ENCODE measurements around the gene GTPBP2. TPM values are rescaled to one million over a fixed set of nuclear protein-coding genes. Genes with fewer than 3 reads are reported as not detected.

The GTPBP2 gene
- polyA plus RNA-seq (2012; ENCODE audit: missing spikeins), result 39.3 TPM

- peak; percentile 92 for FAIRE-seq
- TF ChIP-seq TAF1 (IDR thresholded peaks at IDR 0.05; ENCODE audit: borderline replicate concordance, low read depth, low read length) (no peak), POLR2AphosphoS5 (IDR thresholded peaks at IDR 0.05; ENCODE audit: low read depth, low read length) (no peak), POLR2A (IDR thresholded peaks at IDR 0.05; ENCODE audit: low read depth, low read length) (no peak; the same call in 1 of the 2 replicates)
- DNase-seq (ENCODE audit: insufficient read length), result peak; percentile 91
These were observed at the start of gene GTPBP2 for GRCh38 chr6:43629104-43629504. Gene GTPBP2, minus strand, starts transcription at chr6:43629264. Its CDS starts 102 bp downstream, at chr6:43629162.

GRCh38 chr6:43678341-43678740 is 49.3 kb upstream of the GTPBP2 start:
- DNase-seq (ENCODE audit: insufficient read length) (no peak), FAIRE-seq (no peak)
- TF ChIP-seq TAF1 (IDR thresholded peaks at IDR 0.05; ENCODE audit: borderline replicate concordance, low read depth, low read length), result no peak
- TF ChIP-seq POLR2AphosphoS5 (IDR thresholded peaks at IDR 0.05; ENCODE audit: low read depth, low read length), result no peak
- TF ChIP-seq POLR2A (IDR thresholded peaks at IDR 0.05; ENCODE audit: low read depth, low read length), result no peak

GRCh38 chr6:43677759-43678158 is 48.7 kb upstream of the GTPBP2 start:
- no peak for DNase-seq (ENCODE audit: insufficient read length)
- FAIRE-seq, result no peak
- TF ChIP-seq POLR2AphosphoS5 (IDR thresholded peaks at IDR 0.05; ENCODE audit: low read depth, low read length) (no peak), POLR2A (IDR thresholded peaks at IDR 0.05; ENCODE audit: low read depth, low read length) (no peak), TAF1 (IDR thresholded peaks at IDR 0.05; ENCODE audit: borderline replicate concordance, low read depth, low read length) (no peak)

GRCh38 chr6:43676962-43677606 is 48.0 kb upstream of the GTPBP2 start:
- no peak for FAIRE-seq
- no peak for TF ChIP-seq POLR2A (IDR thresholded peaks at IDR 0.05; ENCODE audit: low read depth, low read length)
- TF ChIP-seq TAF1 (IDR thresholded peaks at IDR 0.05; ENCODE audit: borderline replicate concordance, low read depth, low read length), result no peak
- TF ChIP-seq POLR2AphosphoS5 (IDR thresholded peaks at IDR 0.05; ENCODE audit: low read depth, low read length), result no peak
- no peak for DNase-seq (ENCODE audit: insufficient read length)

- no peak for TF ChIP-seq TAF1 (IDR thresholded peaks at IDR 0.05; ENCODE audit: borderline replicate concordance, low read depth, low read length)
- no peak for TF ChIP-seq POLR2AphosphoS5 (IDR thresholded peaks at IDR 0.05; ENCODE audit: low read depth, low read length)
- TF ChIP-seq POLR2A (IDR thresholded peaks at IDR 0.05; ENCODE audit: low read depth, low read length), result no peak
- DNase-seq (ENCODE audit: insufficient read length) (no peak), FAIRE-seq (no peak)
These were observed 45.9 kb upstream of the GTPBP2 start for GRCh38 chr6:43674921-43675320.

GRCh38 chr6:43674291-43674690 is 45.2 kb upstream of the GTPBP2 start:
- FAIRE-seq (no peak), DNase-seq (ENCODE audit: insufficient read length) (no peak)
- no peak for TF ChIP-seq POLR2A (IDR thresholded peaks at IDR 0.05; ENCODE audit: low read depth, low read length)
- no peak for TF ChIP-seq TAF1 (IDR thresholded peaks at IDR 0.05; ENCODE audit: borderline replicate concordance, low read depth, low read length)
- TF ChIP-seq POLR2AphosphoS5 (IDR thresholded peaks at IDR 0.05; ENCODE audit: low read depth, low read length), result no peak

GRCh38 chr6:43673444-43674084 is 44.5 kb upstream of the GTPBP2 start:
- TF ChIP-seq POLR2AphosphoS5 (IDR thresholded peaks at IDR 0.05; ENCODE audit: low read depth, low read length), result no peak
- DNase-seq (ENCODE audit: insufficient read length) (no peak), FAIRE-seq (no peak)

GRCh38 chr6:43671801-43672690 is 43.0 kb upstream of the GTPBP2 start:
- no peak for TF ChIP-seq POLR2AphosphoS5 (IDR thresholded peaks at IDR 0.05; ENCODE audit: low read depth, low read length)
- DNase-seq (ENCODE audit: insufficient read length) (no peak), FAIRE-seq (no peak)

GRCh38 chr6:43671011-43671800 is 42.1 kb upstream of the GTPBP2 start:
- TF ChIP-seq POLR2AphosphoS5 (IDR thresholded peaks at IDR 0.05; ENCODE audit: low read depth, low read length), result no peak
- no peak for TF ChIP-seq TAF1 (IDR thresholded peaks at IDR 0.05; ENCODE audit: borderline replicate concordance, low read depth, low read length)
- TF ChIP-seq POLR2A (IDR thresholded peaks at IDR 0.05; ENCODE audit: low read depth, low read length), result no peak
- FAIRE-seq, result no peak
- no peak for DNase-seq (ENCODE audit: insufficient read length)

- TF ChIP-seq TAF1 (IDR thresholded peaks at IDR 0.05; ENCODE audit: borderline replicate concordance, low read depth, low read length) (no peak), POLR2A (IDR thresholded peaks at IDR 0.05; ENCODE audit: low read depth, low read length) (peak; percentile 10; the same call in 1 of the 2 replicates)
- FAIRE-seq, result no peak
- no peak for DNase-seq (ENCODE audit: insufficient read length)
These were observed 41.5 kb upstream of the GTPBP2 start for GRCh38 chr6:43670623-43670986.

GRCh38 chr6:43669922-43670622 is 41.0 kb upstream of the GTPBP2 start:
- no peak for TF ChIP-seq POLR2AphosphoS5 (IDR thresholded peaks at IDR 0.05; ENCODE audit: low read depth, low read length)
- TF ChIP-seq TAF1 (IDR thresholded peaks at IDR 0.05; ENCODE audit: borderline replicate concordance, low read depth, low read length), result no peak
- TF ChIP-seq POLR2A (IDR thresholded peaks at IDR 0.05; ENCODE audit: low read depth, low read length), result no peak; the same call in 1 of the 2 replicates
- FAIRE-seq, result no peak
- no peak for DNase-seq (ENCODE audit: insufficient read length)
